Panc1 (cell line): Measurements from ENCODE around the gene BRME1.

Experiments
- CTCF ChIP-seq: fragments of 450-650 bp; IDR thresholded peaks from 2 replicates; pipeline ENCODE4 v1.5.1; 2017; ENCODE audit warnings: mild to moderate bottlenecking
- POLR2AphosphoS5 ChIP-seq: IDR thresholded peaks from 2 replicates; pipeline ENCODE4 v1.6.1; 2012; ENCODE audit warnings: mild to moderate bottlenecking, low read depth, low read length, moderate library complexity
- REST ChIP-seq, 2 experiments: IDR thresholded peaks; 2 replicates each; pipeline ENCODE4 v1.6.1; 2011 to 2012; ENCODE audit warnings: low read depth in 2 of 2, control low read depth in 1 of 2, low read length in 1 of 2, mild to moderate bottlenecking in 1 of 2, moderate library complexity in 1 of 2; ENCODE audit not compliant: insufficient read depth in 1 of 2
- TCF7L2 ChIP-seq: IDR thresholded peaks from 2 replicates; pipeline ENCODE4 v1.6.1; 2011; ENCODE audit warnings: mild to moderate bottlenecking, low read depth, low read length, inconsistent platforms

- TF ChIP-seq REST (IDR thresholded peaks at IDR 0.05; ENCODE audit: insufficient read depth in 1 of 2, low read depth in 2 of 2, low read length in 1 of 2) (no peak), POLR2AphosphoS5 (peak; percentile 51; the same call in 1 of the 2 replicates), CTCF (no peak), TCF7L2 (peak; percentile 99)
Measured at GRCh38 chr19:13846557-13847406, 59.1 kb downstream of the BRME1 start.
